ENCODE results near the gene LIN54. TPM values are rescaled to one million over a fixed set of nuclear protein-coding genes. Genes with fewer than 3 reads are reported as not detected.

The LIN54 gene
- total RNA-seq, 2 experiments from 2014 or later, result 47.6 to 48.9 TPM

- BruUV-seq (replicated peaks), result TSS peak; percentile 69
- peak overlapping the region; percentile 44; the same call in 1 of the 2 replicates for H2AFZ ChIP-seq (ENCODE audit: low read length)
Observed at GRCh38 chr4:82900066-82900410, 110.6 kb downstream of the LIN54 start.

GRCh38 chr4:82899374-82900065 is 111.1 kb downstream of the LIN54 start:
- H2AFZ ChIP-seq (ENCODE audit: low read length), result peak overlapping the region; percentile 44; the same call in 1 of the 2 replicates
- ChIA-PET CTCF (ENCODE audit: unreplicated experiment) (interaction anchor here (0.9 to 2.1 kb wide), 3 partner anchors 112 to 135 kb away, joined by 3 to 9 read pairs (median 3); partner anchors contain the start of gene COPS4), POLR2A (interaction anchor here (0.7 to 2.9 kb wide), 19 partner anchors 7 to 538 kb away, joined by 3 to 41 read pairs (median 6); partner anchors contain the start of genes COPS4 and LIN54)
- peak overlapping the region; percentile 85 for H3K4me3 ChIP-seq (ENCODE audit: low read depth, low read length, poor library complexity, severe bottlenecking)
- peak; percentile 33 for DNase-seq (ENCODE audit: low spot score)
- H3K4me1 ChIP-seq (ENCODE audit: insufficient read depth, low read length, poor library complexity, severe bottlenecking), result peaks cover 32% of the 10 kb centered on the region
- no peaks in the 10 kb centered on the region for H3K9me2 ChIP-seq (ENCODE audit: insufficient read depth, low read length)
- no peaks in the 10 kb centered on the region for H3K9me3 ChIP-seq (ENCODE audit: low read length)
- H3K4me2 ChIP-seq (ENCODE audit: low read length), result peak overlapping the region; percentile 97
- no peak for TF ChIP-seq EZH2phosphoT487 (IDR thresholded peaks at IDR 0.05; ENCODE audit: borderline replicate concordance, low read depth, low read length)
- TF ChIP-seq CTCF (conservative IDR thresholded peaks at IDR 0.05; ENCODE audit: low read length), result no peak
- BruUV-seq (replicated peaks), result no TSS peak
- intact Hi-C loops (cut with micrococcal nuclease; ENCODE audit: unreplicated experiment), result loop anchor here (1.0 to 2.0 kb wide), 5 partner anchors 8 to 525 kb away; partner anchors contain the start of genes COPS4, LIN54 and SEC31A
- H4K20me1 ChIP-seq (ENCODE audit: insufficient read depth, low read length), result peaks cover 28% of the 10 kb centered on the region
- H3K27ac ChIP-seq (ENCODE audit: low read depth, low read length, poor library complexity, severe bottlenecking), result peak overlapping the region; percentile 87
- H3K79me2 ChIP-seq (ENCODE audit: insufficient read depth, low read depth, low read length), result peaks cover 81% of the 10 kb centered on the region
- H3K36me3 ChIP-seq (ENCODE audit: insufficient read depth, low read length), result peaks cover 50% of the 10 kb centered on the region

More at GRCh38 chr4:82900066-82900410, 110.6 kb downstream of the LIN54 start:
- intact Hi-C loops (cut with micrococcal nuclease; ENCODE audit: unreplicated experiment), result loop anchor here (1.0 to 2.0 kb wide), 5 partner anchors 9 to 525 kb away; partner anchors contain the start of genes COPS4, LIN54 and SEC31A
- CTCF ChIA-PET (ENCODE audit: unreplicated experiment), result interaction anchor here (0.9 to 2.1 kb wide), 3 partner anchors 112 to 135 kb away, joined by 3 to 9 read pairs (median 3); partner anchors contain the start of gene COPS4
- H3K36me3 ChIP-seq (ENCODE audit: insufficient read depth, low read length), result peaks cover 45% of the 10 kb centered on the region
- H4K20me1 ChIP-seq (ENCODE audit: insufficient read depth, low read length), result peaks cover 28% of the 10 kb centered on the region
- no peaks in the 10 kb centered on the region for H3K9me2 ChIP-seq (ENCODE audit: insufficient read depth, low read length)
- peaks cover 37% of the 10 kb centered on the region for H3K4me1 ChIP-seq (ENCODE audit: insufficient read depth, low read length, poor library complexity, severe bottlenecking)
- peak; percentile 74 for DNase-seq (ENCODE audit: low spot score)
- H3K27ac ChIP-seq (ENCODE audit: low read depth, low read length, poor library complexity, severe bottlenecking), result peak overlapping the region; percentile 87
- H3K4me3 ChIP-seq (ENCODE audit: low read depth, low read length, poor library complexity, severe bottlenecking), result peak overlapping the region; percentile 85
- TF ChIP-seq CTCF (conservative IDR thresholded peaks at IDR 0.05; ENCODE audit: low read length) (no peak), EZH2phosphoT487 (IDR thresholded peaks at IDR 0.05; ENCODE audit: borderline replicate concordance, low read depth, low read length) (no peak)
- peaks cover 81% of the 10 kb centered on the region for H3K79me2 ChIP-seq (ENCODE audit: insufficient read depth, low read depth, low read length)
- POLR2A ChIA-PET, result interaction anchor here (0.6 to 2.9 kb wide), 20 partner anchors 8 to 538 kb away, joined by 3 to 41 read pairs (median 6); partner anchors contain the start of genes COPS4, LIN54 and PLAC8
- peak overlapping the region; percentile 97 for H3K4me2 ChIP-seq (ENCODE audit: low read length)
- no peaks in the 10 kb centered on the region for H3K9me3 ChIP-seq (ENCODE audit: low read length)

All from OCI-LY7 (cell line).